ENCODE measurements around the gene SERF2.

DNA sequence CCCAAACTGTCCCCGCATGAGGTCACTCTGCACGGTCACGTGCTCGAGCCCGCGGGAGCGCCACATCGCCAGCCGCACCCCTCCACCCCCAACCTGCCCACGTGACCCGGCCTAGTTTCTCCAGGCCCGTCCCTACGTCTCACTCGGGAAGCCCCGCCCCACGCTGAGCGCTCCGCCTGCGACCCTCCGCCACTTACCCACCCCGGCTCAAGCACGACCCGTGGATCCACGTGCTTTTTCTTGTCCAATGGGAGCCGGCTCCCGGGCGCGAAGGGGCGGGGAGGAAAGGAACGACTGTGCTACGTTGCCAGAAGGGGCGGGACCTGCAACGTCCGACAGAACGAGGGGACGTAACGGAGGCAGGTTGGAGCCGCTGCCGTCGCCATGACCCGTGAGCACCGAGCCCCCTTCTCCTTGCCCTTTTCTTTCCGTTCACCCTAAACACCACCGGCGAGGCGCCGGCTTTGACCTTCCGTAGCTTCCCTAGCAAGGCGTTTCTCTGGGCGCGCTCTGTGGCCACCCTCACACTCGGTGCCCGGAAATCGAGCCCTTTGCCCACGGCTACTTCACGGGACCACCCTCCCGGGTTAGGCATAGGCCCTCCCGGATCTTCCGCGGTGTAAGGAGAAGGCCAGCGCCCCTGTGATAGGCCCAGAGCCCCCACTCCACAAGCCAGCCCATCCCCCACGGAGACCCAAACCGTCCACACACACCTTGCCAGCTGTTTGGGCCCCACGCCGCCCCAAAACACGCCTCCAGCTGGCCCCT is at the start of gene SERF2:
- peak; percentile 96 to 97 for TF ChIP-seq POLR2A (IDR thresholded peaks at IDR 0.05)
- TF ChIP-seq, protein P1, sequence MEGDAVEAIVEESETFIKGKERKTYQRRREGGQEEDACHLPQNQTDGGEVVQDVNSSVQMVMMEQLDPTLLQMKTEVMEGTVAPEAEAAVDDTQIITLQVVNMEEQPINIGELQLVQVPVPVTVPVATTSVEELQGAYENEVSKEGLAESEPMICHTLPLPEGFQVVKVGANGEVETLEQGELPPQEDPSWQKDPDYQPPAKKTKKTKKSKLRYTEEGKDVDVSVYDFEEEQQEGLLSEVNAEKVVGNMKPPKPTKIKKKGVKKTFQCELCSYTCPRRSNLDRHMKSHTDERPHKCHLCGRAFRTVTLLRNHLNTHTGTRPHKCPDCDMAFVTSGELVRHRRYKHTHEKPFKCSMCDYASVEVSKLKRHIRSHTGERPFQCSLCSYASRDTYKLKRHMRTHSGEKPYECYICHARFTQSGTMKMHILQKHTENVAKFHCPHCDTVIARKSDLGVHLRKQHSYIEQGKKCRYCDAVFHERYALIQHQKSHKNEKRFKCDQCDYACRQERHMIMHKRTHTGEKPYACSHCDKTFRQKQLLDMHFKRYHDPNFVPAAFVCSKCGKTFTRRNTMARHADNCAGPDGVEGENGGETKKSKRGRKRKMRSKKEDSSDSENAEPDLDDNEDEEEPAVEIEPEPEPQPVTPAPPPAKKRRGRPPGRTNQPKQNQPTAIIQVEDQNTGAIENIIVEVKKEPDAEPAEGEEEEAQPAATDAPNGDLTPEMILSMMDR (IDR thresholded peaks at IDR 0.05): no peak

Measured in gastroesophageal sphincter (tissue), 3 donors.